22Rv1 (cell line): ENCODE data around the gene SSBP2.

Experiments used
- CTCF ChIP-seq: fragments of 450-650 bp; IDR thresholded peaks from 2 replicates; pipeline ENCODE4 v1.5.1; 2017; ENCODE audit warnings: mild to moderate bottlenecking
- ZFX ChIP-seq: fragments of 450-650 bp; IDR thresholded peaks from 2 replicates; pipeline ENCODE4 v1.6.1; 2017; ENCODE audit warnings: antibody characterized with exemption, borderline replicate concordance

GRCh38 chr5:81759632-81760005 is 8.7 kb upstream of the SSBP2 start:
- TF ChIP-seq CTCF (no peak), ZFX (no peak)
